GM19193 (cell line): ENCODE data around the gene SBK2.

Source experiments
- POLR2A ChIP-seq: IDR thresholded peaks from 4 replicates; pipeline ENCODE4 v1.6.1; 2011; ENCODE audit not compliant: insufficient read depth, insufficient read length; ENCODE audit errors: extremely low read depth

SBK2 gene

GRCh38 chr19:55482156-55482961 is 54.6 kb downstream of the SBK2 start:
- TF ChIP-seq POLR2A: no peak

DNA sequence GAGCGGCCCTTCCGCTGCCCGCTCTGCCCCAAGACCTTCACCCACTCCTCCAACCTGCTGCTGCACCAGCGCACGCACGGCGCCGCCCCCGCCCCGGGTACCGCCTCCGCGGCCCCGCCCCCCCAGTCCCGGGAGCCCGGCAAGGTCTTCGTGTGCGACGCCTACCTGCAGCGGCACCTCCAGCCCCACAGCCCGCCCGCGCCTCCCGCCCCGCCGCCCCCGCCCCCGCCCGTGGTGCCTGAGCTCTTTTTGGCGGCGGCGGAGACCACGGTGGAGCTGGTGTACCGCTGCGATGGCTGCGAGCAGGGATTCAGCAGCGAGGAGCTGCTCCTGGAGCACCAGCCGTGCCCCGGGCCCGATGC is 55.2 kb downstream of the SBK2 start:
- no peak for TF ChIP-seq POLR2A

DNA sequence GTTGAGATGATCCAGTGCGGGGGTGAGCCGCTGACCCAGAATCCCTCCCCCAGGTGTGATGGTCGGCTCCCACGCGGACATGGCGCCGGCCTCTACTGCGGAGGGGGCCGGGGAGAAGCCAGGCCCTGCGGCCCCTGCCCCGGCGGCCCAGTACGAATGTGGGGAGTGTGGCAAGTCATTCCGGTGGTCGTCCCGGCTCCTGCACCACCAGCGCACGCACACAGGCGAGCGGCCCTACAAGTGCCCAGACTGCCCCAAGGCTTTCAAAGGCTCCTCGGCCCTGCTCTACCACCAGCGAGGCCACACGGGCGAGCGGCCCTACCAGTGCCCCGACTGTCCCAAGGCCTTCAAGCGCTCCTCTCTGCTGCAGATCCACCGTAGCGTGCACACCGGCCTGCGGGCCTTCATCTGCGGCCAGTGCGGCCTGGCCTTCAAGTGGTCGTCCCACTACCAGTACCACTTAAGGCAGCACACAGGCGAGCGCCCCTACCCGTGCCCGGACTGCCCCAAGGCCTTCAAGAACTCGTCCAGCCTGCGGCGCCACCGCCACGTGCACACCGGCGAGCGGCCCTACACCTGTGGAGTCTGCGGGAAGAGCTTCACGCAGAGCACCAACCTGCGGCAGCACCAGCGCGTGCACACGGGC is 55.7 kb downstream of the SBK2 start:
- no peak for TF ChIP-seq POLR2A

GRCh38 chr19:55479451-55480230 is 57.3 kb downstream of the SBK2 start:
- TF ChIP-seq POLR2A: no peak

DNA sequence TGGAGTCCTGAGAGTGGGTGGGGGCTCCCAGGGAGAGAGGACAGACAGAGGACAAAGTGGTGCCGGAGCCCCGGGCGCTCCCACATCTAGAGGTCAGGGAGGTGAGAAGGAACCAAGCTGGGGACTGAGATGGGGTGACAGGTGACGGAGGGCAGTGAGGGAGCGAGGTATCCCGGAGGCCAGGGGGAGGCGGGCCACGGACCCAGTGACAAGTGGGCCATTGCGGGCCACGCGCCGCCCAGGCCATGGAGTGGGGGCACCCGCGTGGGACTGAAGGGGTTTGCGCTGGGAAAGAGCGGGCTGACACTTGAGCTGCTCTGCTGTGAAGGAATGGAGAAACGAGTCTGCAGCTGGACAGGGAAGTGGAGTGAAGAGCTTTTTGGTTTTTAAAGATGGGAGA is 57.9 kb downstream of the SBK2 start:
- no peak for TF ChIP-seq POLR2A
